K562 (cell line): ENCODE data around the gene FSTL4. TPM values are rescaled to one million over a fixed set of nuclear protein-coding genes. Genes with fewer than 3 reads are reported as not detected.

Experiments
- CEBPG ChIP-seq, 3 experiments: fragments of 200-800 bp in 1 of 3; sonication (Bioruptor generic) in 1 of 3; sonication (generic) in 1 of 3; formaldehyde crosslinking in 1 of 3; IDR thresholded peaks in 2 of 3; conservative IDR thresholded peaks in 1 of 3; 2 replicates each; pipeline versions ENCODE4 v1.6.1 to v1.8.0; 2016 to 2022; ENCODE audit warnings: missing compliant biosample characterization in 2 of 3, missing genetic modification characterization in 2 of 3, mild to moderate bottlenecking in 1 of 3, missing genetic modification reagents in 1 of 3
- L3MBTL2 ChIP-seq: fragments of 450-650 bp; IDR thresholded peaks from 2 replicates; pipeline ENCODE4 v1.6.1; 2016; ENCODE audit warnings: mild to moderate bottlenecking, moderate library complexity
- MGA ChIP-seq: fragments of 450-650 bp; IDR thresholded peaks from 2 replicates; pipeline ENCODE4 v1.6.1; 2016; ENCODE audit warnings: mild to moderate bottlenecking, moderate library complexity
- NR0B1 ChIP-seq: fragments of 450-650 bp; IDR thresholded peaks from one replicate; pipeline ENCODE4 v1.6.1; 2018; ENCODE audit warnings: mild to moderate bottlenecking, moderate library complexity; ENCODE audit not compliant: partially characterized antibody
- SMARCA5 ChIP-seq: fragments of 450-650 bp; IDR thresholded peaks from 2 replicates; pipeline ENCODE4 v1.6.1; 2016
- UBTF ChIP-seq, 2 experiments: IDR thresholded peaks; 2 replicates each; pipeline ENCODE4 v1.6.1; 2012; ENCODE audit warnings: improper control_type of control experiment in 2 of 2, low read depth in 2 of 2, low read length in 2 of 2, borderline replicate concordance in 1 of 2
- USF2 ChIP-seq: sonication (generic); formaldehyde crosslinking; IDR thresholded peaks from 2 replicates; pipeline ENCODE4 v1.5.0; 2020; ENCODE audit warnings: missing genetic modification reagents
- ZNF589 ChIP-seq: fragments of 200-800 bp; sonication (Bioruptor generic); IDR thresholded peaks from 2 replicates; pipeline ENCODE4 v1.6.1; 2016; ENCODE audit warnings: low read depth, missing genetic modification characterization, missing compliant biosample characterization
- ZNF766 ChIP-seq: fragments of 200-800 bp; sonication (Bioruptor generic); conservative IDR thresholded peaks from 2 replicates; pipeline ENCODE4 v1.6.1; 2016; ENCODE audit warnings: missing genetic modification characterization, missing compliant biosample characterization
- polyA plus RNA-seq, 8 experiments: library from polyadenylated mRNA; depleted of rRNA in 4 of 8; stranded (reverse) in 5 of 8; unstranded in 3 of 8; fragments of >200 nt; fragmentation: Nextera tagmentation in 2 of 8; fragmentation: Illumina TruSeq in 1 of 8; extraction: Ambion mirVana in 2 of 8; extraction: Trizol in 1 of 8; gene quantifications; 2 replicates each; pipeline versions ENCODE4 v1.2.1 to v1.2.3, GENCODE V29; 2011 to 2014; ENCODE audit warnings: inconsistent platforms in 1 of 8, missing spikeins in 1 of 8
- total RNA-seq, 7 experiments: library from RNA; depleted of rRNA in 6 of 7; stranded (reverse); fragments of >200 nt in 6 of 7; fragmentation: Illumina TruSeq in 2 of 7; extraction: Trizol in 2 of 7; gene quantifications; 2 replicates each; pipeline versions ENCODE4 v1.2.1 to v1.2.3, GENCODE V29; 2011 to 2021; ENCODE audit warnings: low replicate concordance in 1 of 7

FSTL4 gene
- total and polyA plus RNA-seq, 9 of the 15 experiments (the other 6 are each of a cell fraction or from before 2014, with no cell fraction given) = 0.08 to 0.18 (median 0.10) TPM; not detected in 5

- TF ChIP-seq MGA = peak; percentile 49
- TF ChIP-seq CEBPG (CRISPR knock-in tag; IDR thresholded peaks at IDR 0.05) = no peak
- TF ChIP-seq CEBPG (tag; conservative IDR thresholded peaks at IDR 0.05 in 1 of 2, IDR thresholded peaks at IDR 0.05 in 1 of 2) = peak; percentile 62 to 70; a peak in 3 of 4 replicates
- TF ChIP-seq ZNF766 (CRISPR knock-in tag) = 0 out of 2 replicates have a peak, but pooled peaks have one; percentile 33
- TF ChIP-seq SMARCA5 = no peak
- peak; percentile 77 for TF ChIP-seq L3MBTL2
- peak; percentile 52; the same call in 1 of the 2 replicates for TF ChIP-seq ZNF589 (CRISPR knock-in tag)
- TF ChIP-seq USF2 (CRISPR knock-in tag) = no peak
- no peak for TF ChIP-seq NR0B1
- no peak for TF ChIP-seq UBTF (IDR thresholded peaks at IDR 0.05; ENCODE audit: borderline replicate concordance in 1 of 2, low read depth in 2 of 2, low read length in 2 of 2)
These were observed 334.6 kb downstream of the FSTL4 start (continued) for GRCh38 chr5:133277744-133278143.
